ENCODE measurements around the gene EP300. TPM values are rescaled to one million over a fixed set of nuclear protein-coding genes. Genes with fewer than 3 reads are reported as not detected.
"Not testable (repeated sequence)": the region's sequence is repeated elsewhere in the genome, so short reads cannot be mapped to it uniquely, and the experiment has no call there.

Gene EP300
- 100 to 1,000 TPM in 1 of 2 donors, 10 to 100 TPM in 1; 67.1 to 177 TPM for total RNA-seq
- polyA plus RNA-seq, result 10 to 100 TPM; 14.9 to 21.7 TPM
- long read RNA-seq, donor 1, transcript EP300-207 (2 exons, 613 nt), result major isoform, 7 of 30 reads
- long read RNA-seq, donor 1, partial matches to known transcripts, result 20 of 30 reads
- long read RNA-seq, donor 1, other reads (novel, unspliced or antisense), result 0 of 30 reads
- long read RNA-seq, donor 2, partial matches to known transcripts, result 0 of 5 reads
- long read RNA-seq, donor 2, other reads (novel, unspliced or antisense), result 0 of 5 reads
- long read RNA-seq, donor 3, partial matches to known transcripts, result 0 of 6 reads
- long read RNA-seq, donor 3, other reads (novel, unspliced or antisense), result 0 of 6 reads
- long read RNA-seq, donor 4, partial matches to known transcripts, result 5 of 10 reads
- long read RNA-seq, donor 4, other reads (novel, unspliced or antisense), result 0 of 10 reads
- long read RNA-seq, donor 5, transcript EP300-207 (2 exons, 613 nt), result major isoform, 9 of 57 reads
- long read RNA-seq, donor 5, partial matches to known transcripts, result 46 of 57 reads
- long read RNA-seq, donor 5, other reads (novel, unspliced or antisense), result 0 of 57 reads

GRCh38 chr22:41092023-41092817 is at the start of gene EP300:
EP300 (plus strand) TSS chr22:41092592; CDS start chr22:41093005, 413 bp downstream.
- peaks cover 0 to 6% (median 3%) of the 10 kb centered on the region in 4 donors for H3K36me3 ChIP-seq (ENCODE audit: control insufficient read depth in 4 of 4, insufficient read depth in 4 of 4, low read length in 4 of 4)
- no peaks in the 10 kb centered on the region for H3K27me3 ChIP-seq (ENCODE audit: control insufficient read depth in 3 of 3, insufficient read depth in 3 of 3, low read length in 2 of 3)
- no peak for TF ChIP-seq CTCF (IDR thresholded peaks at IDR 0.05; ENCODE audit: control extremely low read depth, extremely low read depth)
- peak within 1 kb of the TSS; percentile 96 to 100 for H3K27ac ChIP-seq (ENCODE audit: low read depth in 1 of 2, low read length in 1 of 2)
- no peaks in the 10 kb centered on the region for H3K9me3 ChIP-seq (ENCODE audit: control insufficient read depth in 4 of 4, insufficient read depth in 3 of 4, low read length in 3 of 4)
- DNase-seq (peak; percentile 81 to 89 (median 84)), ATAC-seq (ENCODE audit: insufficient read depth, low FRiP score) (peak; percentile 42)
- WGBS, 2 donors, result 0 to 1% methylated on average over 62 to 107 of the region's 112 CpGs
- H3K4me3 ChIP-seq, result peak within 1 kb of the TSS; percentile 99
- H3K4me1 ChIP-seq (ENCODE audit: control insufficient read depth in 5 of 5, insufficient read depth in 5 of 5, low read length in 5 of 5), result peaks cover 2 to 39% (median 5%) of the 10 kb centered on the region in 5 donors
- peak within 1 kb of the TSS; percentile 88 to 91 for H3K9ac ChIP-seq (ENCODE audit: insufficient read depth in 1 of 2, low read length in 2 of 2)

GRCh38 chr22:41043722-41044121 is 48.7 kb upstream of the EP300 start:
- H3K36me3 ChIP-seq (ENCODE audit: control insufficient read depth in 4 of 4, insufficient read depth in 4 of 4, low read length in 4 of 4), result no peaks in the 10 kb centered on the region
- WGBS, 2 donors, result 44 to 70% methylated on average over 6 of the region's 6 CpGs
- no peak overlapping the region for H3K27ac ChIP-seq (ENCODE audit: low read depth in 1 of 2, low read length in 1 of 2)
- no peak overlapping the region for H3K4me3 ChIP-seq
- no peaks in the 10 kb centered on the region for H3K27me3 ChIP-seq (ENCODE audit: control insufficient read depth in 3 of 3, insufficient read depth in 3 of 3, low read length in 2 of 3)
- TF ChIP-seq CTCF (IDR thresholded peaks at IDR 0.05; ENCODE audit: control extremely low read depth, extremely low read depth), result no peak
- DNase-seq, result no peak
- H3K4me1 ChIP-seq (ENCODE audit: control insufficient read depth in 5 of 5, insufficient read depth in 5 of 5, low read length in 5 of 5), result peaks cover 0 to 8% (median 2%) of the 10 kb centered on the region in 5 donors
- no peaks in the 10 kb centered on the region for H3K9me3 ChIP-seq (ENCODE audit: control insufficient read depth in 4 of 4, insufficient read depth in 3 of 4, low read length in 3 of 4)
- ATAC-seq (ENCODE audit: insufficient read depth, low FRiP score), result no peak
- no peak overlapping the region for H3K9ac ChIP-seq (ENCODE audit: insufficient read depth in 1 of 2, low read length in 2 of 2)

- 65 to 73% methylated on average over 12 of the region's 12 CpGs for WGBS, 2 donors
- not testable (repeated sequence) for H3K4me3 ChIP-seq; H3K27me3 ChIP-seq (ENCODE audit: control insufficient read depth in 3 of 3, insufficient read depth in 3 of 3, low read length in 2 of 3); H3K27ac ChIP-seq (ENCODE audit: low read depth in 1 of 2, low read length in 1 of 2); H3K9ac ChIP-seq (ENCODE audit: insufficient read depth in 1 of 2, low read length in 2 of 2); H3K9me3 ChIP-seq (ENCODE audit: control insufficient read depth in 4 of 4, insufficient read depth in 3 of 4, low read length in 3 of 4); DNase-seq; H3K36me3 ChIP-seq (ENCODE audit: control insufficient read depth in 4 of 4, insufficient read depth in 4 of 4, low read length in 4 of 4); ATAC-seq (ENCODE audit: insufficient read depth, low FRiP score)
- peaks cover 0 to 18% (median 7%) of the 10 kb centered on the region in 5 donors for H3K4me1 ChIP-seq (ENCODE audit: control insufficient read depth in 5 of 5, insufficient read depth in 5 of 5, low read length in 5 of 5)
Measured at GRCh38 chr22:41045575-41045974, 46.8 kb upstream of the EP300 start.
